Occipital lobe (tissue), 2 donors: ENCODE results near the gene FBXO10. TPM values are rescaled to one million over a fixed set of nuclear protein-coding genes. Genes with fewer than 3 reads are reported as not detected.
A peak's percentile ranks its signal among the peaks of the same experiment; 100 is the strongest.
"Not testable (repeated sequence)": the region's sequence is repeated elsewhere in the genome, so short reads cannot be mapped to it uniquely, and the experiment has no call there.

Experiments used
- DNase-seq: peaks from one replicate; lab custom pipeline; 2025; lab: John Stamatoyannopoulos, UW
- total RNA-seq: library from RNA; depleted of rRNA; stranded (reverse); fragments of >200 nt; gene quantifications from one replicate; pipeline ENCODE4 v1.2.3, GENCODE V29; 2014

Gene FBXO10
- total RNA-seq, 1 donor from 2014 or later: 9.2 TPM

DNA sequence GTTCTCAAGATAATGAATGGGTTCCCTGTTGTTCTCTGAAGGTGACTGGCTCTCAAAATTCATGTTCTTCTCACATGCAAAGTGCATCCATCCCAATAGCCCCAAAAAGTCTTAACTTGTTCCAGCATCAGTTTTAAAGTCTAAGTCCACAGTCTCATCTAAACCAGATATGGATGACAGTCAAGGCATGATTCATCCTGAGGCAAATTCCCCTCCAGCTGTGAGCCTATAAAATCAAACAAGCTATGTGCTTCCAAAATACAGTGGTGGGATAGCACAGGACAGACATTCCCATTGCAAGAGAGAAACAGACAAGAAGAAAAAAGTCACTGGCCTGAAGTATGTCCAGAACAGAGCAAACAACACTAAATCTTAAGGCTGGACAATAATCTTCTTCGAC is 25.4 kb downstream of the FBXO10 start:
- no peak for DNase-seq

DNA sequence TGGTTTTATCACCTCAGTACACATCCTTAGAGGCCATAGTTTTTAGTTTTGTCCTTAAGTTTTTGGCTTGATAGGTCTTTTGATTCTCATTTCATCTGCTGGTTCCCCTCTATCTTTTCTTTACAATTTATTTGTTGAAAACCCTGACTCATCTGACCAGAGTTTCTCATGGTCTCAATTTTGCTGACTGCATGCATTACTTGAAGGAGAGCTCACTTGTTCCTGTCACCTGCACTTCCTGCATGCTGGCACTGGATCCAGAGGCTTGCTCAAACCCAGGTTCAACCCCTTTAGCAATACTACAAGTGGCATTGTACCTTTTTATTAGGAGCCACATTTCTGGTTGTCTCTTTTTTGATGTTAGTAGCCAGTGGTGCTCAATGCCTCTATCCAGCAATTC is 26.7 kb downstream of the FBXO10 start:
- DNase-seq: no peak

DNA sequence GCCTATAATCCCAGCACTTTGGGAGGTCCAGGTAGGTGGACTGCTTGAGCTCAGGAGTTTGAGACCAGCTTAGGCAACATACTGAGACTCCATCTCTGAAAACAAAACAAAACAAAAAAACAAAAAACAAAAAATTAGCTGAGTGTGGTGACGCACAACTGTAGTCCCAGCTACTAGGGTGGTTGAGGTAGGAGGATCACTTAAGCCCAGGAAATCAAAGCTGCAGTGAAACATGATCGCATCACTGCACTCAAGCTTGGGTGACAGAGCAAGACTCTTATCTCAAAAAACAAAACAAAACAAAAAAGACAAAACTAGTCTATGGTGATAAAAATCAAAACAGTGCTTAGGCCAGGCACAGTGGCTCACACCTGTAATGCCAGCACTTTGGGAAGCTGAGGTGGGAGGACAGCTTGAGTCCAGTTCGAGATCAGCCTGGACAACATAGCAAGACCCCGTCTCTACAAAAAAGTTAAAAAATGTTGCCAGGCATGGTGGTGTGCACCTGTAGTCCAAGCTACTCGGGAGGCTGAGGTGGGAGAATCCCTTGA is 28.8 kb downstream of the FBXO10 start:
- no peak for DNase-seq

DNA sequence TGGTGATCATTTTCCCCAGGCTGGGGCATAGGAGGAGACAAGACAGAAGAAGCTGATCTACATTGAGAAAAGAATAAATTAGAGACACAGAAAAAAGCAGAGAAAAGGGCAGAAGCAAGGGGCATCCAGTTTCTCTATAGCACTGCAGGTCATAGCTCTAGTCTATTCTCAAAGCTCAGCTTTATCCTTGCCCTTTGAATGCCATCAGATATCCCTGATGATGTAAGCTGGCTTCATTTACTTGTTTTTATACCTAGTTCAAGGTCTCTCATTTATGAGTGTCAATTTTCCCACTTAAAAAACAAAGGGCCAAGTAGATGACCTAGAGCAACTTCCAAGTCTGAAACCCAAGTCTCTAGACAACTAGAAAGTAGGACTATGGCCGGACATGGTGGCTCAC is 32.7 kb downstream of the FBXO10 start:
- no peak for DNase-seq

DNA sequence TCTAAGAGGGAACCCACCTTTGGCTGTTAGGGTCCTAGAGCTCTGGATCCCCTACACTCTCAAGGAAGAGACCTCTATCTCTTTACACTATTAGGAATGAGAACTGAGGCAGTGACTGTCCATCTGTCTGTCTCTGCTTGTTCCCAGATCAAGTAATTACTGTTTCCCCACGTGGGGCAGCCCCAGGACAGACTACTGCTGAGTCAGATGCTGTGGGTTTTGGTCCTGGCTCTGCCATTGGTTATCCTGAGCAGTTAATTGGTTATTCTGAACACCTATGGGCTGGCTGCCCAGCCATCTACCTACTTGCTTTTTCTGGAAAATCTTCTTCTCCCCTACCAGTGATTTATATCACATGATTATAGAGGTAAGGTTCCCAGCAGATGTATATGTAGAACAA is 33.3 kb downstream of the FBXO10 start:
- DNase-seq: no peak

DNA sequence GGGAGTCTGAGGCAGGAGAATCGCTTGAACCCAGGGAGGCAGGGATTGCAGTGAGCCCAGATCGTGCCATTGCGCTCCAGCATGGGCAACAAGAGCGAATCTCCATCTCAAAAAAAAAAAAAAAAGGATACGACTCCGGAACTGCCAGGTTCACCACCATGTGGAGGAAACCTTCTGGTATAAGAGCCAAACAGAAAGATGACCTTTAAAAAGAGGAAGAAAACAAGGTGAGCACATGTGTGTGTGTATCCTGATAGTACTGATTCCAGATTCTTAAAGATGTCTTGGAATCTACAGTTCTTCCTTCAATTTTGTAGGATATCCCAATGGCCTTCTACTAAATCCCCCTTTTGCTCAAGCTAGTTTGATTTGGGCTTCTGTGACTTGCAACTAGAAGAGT is 33.7 kb downstream of the FBXO10 start:
- no peak for DNase-seq

DNA sequence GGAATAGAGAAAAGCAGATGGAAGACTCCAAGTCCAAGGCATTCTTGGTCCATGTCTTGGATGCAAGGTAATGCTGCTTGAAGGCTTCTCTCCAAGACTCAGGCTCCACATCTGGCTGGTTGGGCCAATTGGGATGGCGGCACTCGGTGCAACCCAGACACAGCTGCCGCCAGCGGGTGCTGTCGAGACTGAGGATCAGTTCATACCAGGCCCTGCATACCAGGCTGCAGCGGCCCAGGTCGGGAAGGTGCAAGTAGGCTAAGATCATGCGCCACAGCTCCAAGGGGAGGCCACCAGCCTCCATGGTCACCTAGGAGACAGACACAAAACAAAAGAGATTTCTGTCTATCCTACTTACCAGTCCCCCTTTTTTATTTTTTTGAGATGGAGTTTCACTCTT is 34.7 kb downstream of the FBXO10 start:
- DNase-seq: no peak

DNA sequence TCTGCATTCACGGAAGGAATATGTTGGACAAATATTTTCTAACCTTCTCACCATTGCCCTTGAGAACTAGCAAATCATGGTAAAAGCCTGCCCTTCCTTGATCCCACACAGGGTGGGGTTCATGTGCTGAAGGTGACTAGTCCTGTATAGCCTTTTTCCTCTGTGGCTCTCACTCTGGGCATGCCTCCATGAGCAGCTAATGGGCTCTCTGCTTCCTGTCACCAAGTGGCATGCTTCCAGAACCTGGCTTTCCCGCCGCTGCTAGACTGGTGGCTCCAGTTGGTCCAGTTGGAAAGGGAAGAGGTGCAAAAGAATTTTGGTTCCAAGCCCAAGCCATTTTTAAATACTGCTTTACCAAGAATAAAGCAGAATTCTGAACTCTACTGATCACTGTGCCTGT is 35.5 kb downstream of the FBXO10 start:
- DNase-seq: no peak

DNA sequence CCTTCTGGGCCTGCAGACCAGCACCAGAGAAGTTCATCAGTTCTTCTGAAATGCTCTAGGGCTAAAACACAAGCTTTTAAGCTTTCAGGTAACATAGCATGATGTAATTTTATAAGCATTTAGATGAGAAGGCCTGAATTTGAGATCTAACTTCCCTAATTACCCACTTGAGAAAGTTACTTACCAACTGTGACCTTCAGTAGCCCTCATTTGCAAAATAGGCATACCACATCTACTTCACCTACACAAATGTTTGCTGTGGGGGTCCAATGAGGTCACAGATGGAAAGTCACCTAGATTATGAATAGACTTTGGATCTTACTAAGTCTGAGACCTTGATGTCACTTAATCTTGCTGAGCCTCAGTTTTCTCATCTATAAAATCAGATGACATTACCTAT is 36.5 kb downstream of the FBXO10 start:
- DNase-seq: no peak

DNA sequence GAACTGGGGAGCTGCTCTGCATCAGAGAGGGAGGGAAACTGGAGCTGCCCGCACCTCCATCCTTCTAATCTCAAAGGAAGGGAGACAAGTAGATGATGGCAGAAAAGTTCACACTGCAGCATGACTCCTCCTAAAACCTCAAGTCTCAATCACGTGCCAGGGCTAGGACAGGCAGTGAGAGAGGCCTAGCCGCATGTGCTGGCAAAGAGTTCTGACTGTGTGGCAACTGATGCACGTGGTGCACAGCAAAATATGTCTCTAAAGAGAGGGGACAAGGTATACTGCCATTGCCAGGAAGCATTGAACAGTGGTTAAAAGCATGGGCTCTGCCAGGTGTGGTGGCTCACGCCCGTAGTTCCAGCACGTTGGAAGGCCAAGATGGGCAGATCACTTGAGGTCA is 38.1 kb downstream of the FBXO10 start:
- DNase-seq: no peak

DNA sequence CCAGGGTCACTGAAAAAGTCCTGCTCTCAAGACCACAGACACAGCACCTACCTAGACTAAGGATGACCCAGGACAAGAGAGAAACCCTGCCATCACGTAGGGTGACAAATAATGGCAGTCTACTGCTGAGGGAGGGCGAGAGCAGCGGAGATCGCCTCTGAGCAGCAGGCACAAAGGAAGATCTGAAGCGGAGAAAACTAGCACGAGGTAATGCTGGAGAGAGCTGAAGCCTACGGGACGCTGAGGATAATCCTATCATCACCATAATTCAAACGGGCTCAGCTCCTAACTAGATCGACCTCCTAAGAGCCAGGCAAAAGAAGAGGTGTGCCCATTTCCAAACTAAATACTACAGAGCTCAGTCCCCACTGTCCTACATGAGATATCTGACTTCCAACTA is 41.3 kb downstream of the FBXO10 start:
- no peak for DNase-seq

DNA sequence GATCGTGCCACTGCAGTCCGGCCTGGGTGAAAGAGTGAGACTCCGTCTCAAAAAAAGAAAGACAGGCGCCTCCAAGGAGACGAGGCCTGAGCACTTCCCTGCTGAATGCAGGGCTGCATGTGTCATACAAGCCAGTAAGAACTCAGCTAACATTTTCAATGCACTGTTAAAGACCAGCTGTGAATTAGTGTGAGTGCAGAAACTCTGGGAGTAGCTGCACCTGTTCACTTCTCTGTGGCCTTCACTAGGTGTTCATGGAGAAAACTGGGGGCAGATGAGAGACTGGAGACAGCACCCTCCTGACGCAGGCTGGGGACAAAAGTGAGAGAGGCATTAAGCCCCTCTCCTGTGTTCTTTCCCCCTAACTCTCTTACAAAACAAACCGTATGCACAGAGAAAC is 41.8 kb downstream of the FBXO10 start:
- no peak for DNase-seq

DNA sequence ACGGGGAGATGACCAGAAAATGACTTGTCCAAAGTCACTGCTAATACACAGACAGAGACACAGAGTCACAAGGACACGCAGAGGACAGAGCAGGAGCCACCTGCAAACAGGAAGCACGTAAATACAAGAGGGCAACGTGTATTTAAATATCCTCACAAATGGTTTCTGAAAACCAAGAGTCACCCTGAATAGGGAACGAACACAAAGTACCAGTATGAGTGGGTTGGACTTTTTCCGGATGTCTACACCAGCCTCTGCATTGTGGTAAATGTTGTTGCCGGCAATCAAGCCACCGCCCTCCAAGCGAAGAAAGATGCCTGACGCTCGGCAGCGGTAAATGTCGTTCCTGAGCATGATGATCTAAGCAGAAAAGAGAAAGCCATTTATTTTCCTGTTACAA is 44.5 kb downstream of the FBXO10 start:
- no peak for DNase-seq

DNA sequence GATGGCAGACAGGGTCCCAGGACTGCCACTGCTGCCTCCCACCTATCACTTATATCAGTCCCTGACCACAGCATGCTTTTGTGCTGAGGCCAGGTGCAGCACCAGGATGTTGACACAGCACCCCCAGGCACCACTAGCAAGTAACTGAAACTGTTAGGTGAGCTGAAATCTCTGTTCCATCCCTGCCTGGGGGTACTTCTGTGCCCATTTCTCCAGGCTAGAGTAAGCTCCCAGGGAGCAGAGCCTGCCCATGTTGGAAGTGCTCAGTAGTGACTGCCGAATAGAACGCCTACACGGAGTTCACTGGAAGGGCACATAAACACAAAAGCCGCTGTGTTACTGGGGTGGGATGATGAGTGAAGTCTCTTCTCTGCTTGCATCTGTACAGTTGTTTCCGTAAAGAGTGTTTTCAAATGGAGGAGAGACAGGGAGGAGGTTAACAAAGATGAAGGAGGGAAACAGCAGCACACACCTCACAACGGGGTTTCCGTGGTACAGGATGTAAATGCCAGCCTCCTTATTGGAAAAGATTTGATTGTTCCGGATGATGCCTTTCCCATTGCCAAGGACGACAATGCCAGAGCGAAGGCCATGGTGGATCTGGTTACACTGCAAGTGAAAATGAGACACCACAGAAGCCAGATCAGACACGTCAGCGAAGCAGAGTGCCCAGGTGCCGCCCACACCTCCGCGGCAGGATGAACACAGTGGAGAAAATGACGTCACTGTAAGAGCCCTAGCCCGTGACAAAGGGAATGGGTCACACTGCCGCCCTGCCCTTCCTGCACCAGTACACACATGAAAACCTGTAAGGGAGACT is 47.3 kb downstream of the FBXO10 start:
- DNase-seq: peak; percentile 15

DNA sequence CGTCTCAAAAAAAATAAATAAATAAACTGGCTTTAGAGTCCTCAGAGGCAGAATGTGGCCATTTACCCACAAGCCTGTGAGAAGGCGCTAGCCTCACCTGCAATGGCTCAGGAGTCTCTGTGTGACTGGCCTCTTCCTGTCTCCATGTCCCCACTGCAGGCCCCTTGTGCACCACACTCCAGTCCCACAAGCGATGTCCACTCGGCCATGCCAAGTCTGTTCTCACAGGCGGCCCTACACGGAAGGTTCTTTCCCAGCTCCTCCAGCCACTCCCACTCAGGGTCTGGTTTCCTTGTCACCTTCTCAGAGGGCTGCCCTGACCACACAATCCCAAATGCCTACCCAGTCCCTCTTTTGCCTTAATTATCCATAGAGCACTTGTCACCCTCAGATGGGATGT is 52.3 kb downstream of the FBXO10 start:
- DNase-seq: no peak

DNA sequence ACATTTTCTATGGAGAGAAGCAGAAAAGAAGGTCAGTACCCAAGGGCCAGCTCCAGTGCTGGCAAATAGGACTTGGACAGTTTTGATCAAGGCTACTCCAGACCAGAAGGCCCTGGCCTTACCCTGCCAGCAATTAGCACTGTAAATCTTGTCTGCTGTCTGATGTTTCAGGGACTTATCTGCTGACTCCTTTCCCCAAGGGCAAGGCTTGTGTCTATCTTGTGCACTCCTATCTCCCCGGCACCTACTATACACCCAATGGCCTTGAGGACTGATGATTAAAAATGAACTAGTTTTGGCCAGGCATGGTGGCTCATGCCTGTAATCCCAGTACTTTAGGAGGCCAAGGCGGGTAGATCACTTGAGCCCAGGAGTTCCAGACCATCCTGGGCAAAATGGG is 53.2 kb downstream of the FBXO10 start:
- no peak for DNase-seq

DNA sequence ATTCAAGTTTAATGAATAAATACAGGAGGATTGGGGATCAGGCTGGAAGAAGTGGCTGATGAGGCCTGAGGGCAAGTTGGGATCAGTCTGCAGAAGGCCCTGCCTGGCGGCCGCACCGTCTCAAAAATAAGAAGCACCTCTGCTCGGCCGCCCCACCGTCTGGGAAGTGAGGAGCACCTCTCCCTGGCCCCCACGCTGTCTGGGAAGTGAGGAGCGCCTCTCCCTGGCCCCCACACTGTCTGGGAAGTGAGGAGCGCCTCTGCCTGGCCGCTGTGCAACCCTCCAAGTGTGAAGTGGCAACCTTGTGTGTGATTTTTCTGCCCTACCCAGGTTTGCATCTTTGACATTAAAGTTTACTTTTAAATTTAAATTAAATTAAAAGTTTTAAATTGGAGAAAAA is 55.1 kb downstream of the FBXO10 start:
- no peak for DNase-seq

DNA sequence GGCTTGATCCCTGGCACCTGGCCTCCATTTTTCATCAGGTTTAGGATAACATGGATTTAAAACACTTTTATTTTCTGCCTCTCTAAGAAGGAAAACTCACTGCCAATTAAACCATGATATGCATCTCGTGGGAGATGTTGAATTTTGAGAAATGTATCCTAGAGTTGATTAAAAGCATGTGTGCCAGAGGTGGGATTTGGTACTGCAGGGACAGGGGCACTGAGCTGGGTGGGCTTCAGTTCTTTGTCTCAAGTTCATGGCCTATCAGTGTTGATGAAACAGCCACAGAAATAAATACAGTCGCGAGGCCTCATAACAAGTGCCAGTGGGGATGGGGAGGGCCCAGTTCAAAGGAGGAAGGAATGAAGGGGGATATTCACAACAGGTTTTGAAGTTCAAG is 55.5 kb downstream of the FBXO10 start:
- DNase-seq: no peak

DNA sequence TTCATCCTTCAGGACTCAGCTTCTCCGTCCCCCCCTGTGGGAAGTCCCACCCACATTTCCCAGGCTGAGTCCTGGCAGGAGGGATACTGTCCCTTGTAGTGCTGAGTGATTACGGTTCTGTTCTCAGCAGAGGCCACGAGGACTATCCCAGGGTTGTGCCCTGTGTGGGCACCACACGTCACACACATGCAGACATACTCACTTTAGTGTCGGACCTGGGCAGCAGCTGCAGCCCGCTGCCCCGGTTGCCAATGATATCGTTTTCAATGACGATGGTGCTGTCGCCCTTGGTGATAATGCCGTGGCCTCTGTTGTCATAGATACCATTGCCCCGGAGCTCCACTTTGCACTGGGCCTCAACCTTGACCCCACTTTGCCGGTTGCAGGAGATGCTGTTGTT is 58.3 kb downstream of the FBXO10 start:
- DNase-seq: no peak

DNA sequence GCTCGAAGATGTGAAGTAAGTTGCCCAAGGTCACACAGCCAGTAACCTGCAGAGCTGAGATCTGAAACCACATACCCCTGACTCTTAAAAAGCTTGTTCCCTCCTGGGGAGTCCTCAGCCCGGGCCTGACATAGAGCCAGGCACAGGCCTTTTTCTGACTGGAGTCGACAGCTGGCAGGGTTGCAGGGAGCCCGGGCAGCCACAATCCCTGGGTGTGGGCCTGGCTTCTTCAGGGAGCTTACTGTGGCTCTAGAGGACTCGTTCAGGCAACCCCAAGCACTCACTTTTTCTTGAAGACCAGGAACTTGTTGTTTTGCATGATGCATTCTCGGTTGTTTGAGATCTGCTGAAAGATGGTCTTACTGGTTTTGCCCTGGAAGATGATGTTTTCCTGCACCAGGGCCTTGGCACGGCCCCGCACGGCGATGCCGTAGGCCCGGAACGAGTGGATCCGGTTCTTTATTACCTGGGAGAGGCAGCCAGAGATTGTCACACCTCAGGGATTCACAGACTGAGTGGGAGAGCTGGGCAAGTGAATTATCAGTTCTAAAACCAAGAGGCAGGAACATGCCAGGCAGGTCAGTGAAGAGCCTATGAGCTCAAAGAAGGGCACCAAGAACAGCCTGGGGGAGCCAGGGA is 60.4 kb downstream of the FBXO10 start:
- no peak for DNase-seq

DNA sequence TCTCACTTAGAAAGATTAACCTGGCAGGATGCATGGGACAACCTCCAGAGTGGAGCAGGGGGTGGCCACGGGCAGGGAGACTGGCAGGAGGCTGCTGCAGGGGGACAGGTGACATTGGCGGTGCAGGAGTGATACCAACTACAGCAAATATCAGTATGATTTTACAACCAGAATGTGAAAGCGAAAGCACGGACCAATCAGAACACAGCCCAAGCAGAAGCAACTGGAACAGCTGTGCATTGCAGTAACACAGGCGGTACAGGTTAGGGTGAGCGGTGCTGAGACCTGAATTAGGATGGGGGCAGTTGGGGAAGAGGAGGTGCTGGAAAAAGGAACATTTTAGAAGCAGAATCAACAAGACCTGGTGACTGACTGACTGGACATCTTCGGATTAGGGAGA is 61.2 kb downstream of the FBXO10 start:
- DNase-seq: no peak

DNA sequence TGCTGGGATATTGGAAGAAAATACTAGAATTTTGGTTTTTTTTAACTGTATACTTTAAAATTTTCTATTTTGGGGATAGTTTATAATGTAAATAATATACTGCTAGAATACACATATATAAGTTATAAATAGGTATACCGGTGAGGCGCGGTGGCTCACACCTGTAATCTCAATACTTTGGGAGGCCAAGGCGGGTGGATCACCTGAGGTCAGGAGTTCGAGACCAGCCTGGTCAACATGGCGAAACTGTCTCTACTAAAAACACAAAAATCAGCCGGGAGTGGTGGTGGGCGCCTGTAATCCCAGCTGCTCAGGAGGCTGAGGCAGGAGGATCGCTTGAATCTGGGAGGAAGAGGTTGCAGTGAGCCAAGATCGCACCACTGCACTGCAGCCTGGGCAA is 61.8 kb downstream of the FBXO10 start:
- DNase-seq: not testable (repeated sequence)

DNA sequence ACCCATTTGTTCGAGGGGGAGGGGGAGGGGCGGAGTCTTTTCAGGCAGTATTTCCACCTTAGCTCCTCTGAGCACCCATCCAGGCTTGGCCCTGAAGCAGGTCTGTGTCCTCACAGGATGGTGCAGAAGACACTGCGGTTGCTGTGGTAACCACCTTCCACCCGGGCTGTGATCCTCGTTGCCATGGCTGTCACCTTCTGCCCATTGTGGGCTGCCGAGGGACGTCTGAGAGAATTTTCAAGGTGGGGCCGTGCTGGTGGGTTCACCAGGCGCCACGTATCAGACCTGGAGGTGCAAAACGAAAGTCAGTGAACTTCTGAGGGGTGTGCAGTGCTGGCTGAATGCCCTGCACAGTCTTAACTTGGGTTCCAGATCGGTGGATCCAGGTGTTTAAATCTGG is 63.7 kb downstream of the FBXO10 start:
- no peak for DNase-seq
